B cell (primary cell): Measurements from ENCODE around the gene ITPKC.

Source experiments
- EZH2 ChIP-seq: IDR thresholded peaks from 2 replicates; pipeline ENCODE4 v1.6.1; 2012; ENCODE audit warnings: borderline replicate concordance, low read depth, mild to moderate bottlenecking, moderate library complexity, low read length; ENCODE audit not compliant: insufficient read depth, poor library complexity, severe bottlenecking
- TF ChIP-seq, protein P1 (sequence below): fragments of 200-600 bp; IDR thresholded peaks from one replicate; pipeline ENCODE4 v1.8.0; 2022; ENCODE audit warnings: antibody characterized with exemption, mild to moderate bottlenecking

DNA sequence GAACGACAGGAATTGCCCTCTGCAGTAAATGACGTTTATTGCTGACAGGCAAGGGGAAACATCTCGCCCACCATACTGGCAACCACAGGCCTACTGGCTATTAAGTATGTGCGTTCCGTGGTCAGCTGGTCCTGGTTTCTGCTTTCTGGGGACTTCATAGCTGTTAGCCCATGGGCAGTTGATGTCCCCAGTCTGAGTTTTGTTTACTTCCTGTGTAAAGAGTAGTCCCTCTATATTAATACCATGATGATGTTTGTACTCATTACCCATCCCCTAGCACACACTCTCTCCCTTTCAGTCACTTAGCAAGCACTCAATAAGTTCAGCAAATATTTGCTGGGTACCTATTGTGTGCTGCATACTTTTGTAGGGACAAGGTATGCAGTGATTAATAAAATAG, 52.0 kb downstream of the ITPKC start:
- TF ChIP-seq, protein P1, sequence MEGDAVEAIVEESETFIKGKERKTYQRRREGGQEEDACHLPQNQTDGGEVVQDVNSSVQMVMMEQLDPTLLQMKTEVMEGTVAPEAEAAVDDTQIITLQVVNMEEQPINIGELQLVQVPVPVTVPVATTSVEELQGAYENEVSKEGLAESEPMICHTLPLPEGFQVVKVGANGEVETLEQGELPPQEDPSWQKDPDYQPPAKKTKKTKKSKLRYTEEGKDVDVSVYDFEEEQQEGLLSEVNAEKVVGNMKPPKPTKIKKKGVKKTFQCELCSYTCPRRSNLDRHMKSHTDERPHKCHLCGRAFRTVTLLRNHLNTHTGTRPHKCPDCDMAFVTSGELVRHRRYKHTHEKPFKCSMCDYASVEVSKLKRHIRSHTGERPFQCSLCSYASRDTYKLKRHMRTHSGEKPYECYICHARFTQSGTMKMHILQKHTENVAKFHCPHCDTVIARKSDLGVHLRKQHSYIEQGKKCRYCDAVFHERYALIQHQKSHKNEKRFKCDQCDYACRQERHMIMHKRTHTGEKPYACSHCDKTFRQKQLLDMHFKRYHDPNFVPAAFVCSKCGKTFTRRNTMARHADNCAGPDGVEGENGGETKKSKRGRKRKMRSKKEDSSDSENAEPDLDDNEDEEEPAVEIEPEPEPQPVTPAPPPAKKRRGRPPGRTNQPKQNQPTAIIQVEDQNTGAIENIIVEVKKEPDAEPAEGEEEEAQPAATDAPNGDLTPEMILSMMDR = no peak
- TF ChIP-seq EZH2 = no peak
